Heart left ventricle (tissue), 16 donors: ENCODE data around the gene STARD3NL. TPM values are rescaled to one million over a fixed set of nuclear protein-coding genes. Genes with fewer than 3 reads are reported as not detected.
"Not testable (repeated sequence)": the region's sequence is repeated elsewhere in the genome, so short reads cannot be mapped to it uniquely, and the experiment has no call there.

Source experiments
- ATAC-seq, 4 donors: fragments of 200-7000 bp; cut with Tn5 transposase; one replicate each; pipeline ENCODE4 v1.9.1; 2020 to 2022; ENCODE audit warnings: moderate library complexity in 4 of 4, mild to moderate bottlenecking in 3 of 4, moderate number of reproducible peaks in 1 of 4
- DNase-seq, 5 donors: peaks; one replicate each; pipeline ENCODE4 v3.0.0-alpha.2; 2020
- H3K27ac ChIP-seq, 12 donors: fragments of 200-600 bp; sonication (generic) in 4 of 12; one replicate each; pipeline versions ENCODE4 v1.5.0 to v1.8.0; 2016 to 2022; ENCODE audit warnings: mild to moderate bottlenecking in 2 of 12
- H3K27me3 ChIP-seq, 9 donors: fragments of 200-600 bp; sonication (generic) in 2 of 9; one replicate each; pipeline versions ENCODE4 v1.5.1 to v1.8.0; 2016 to 2022; ENCODE audit warnings: mild to moderate bottlenecking in 3 of 9
- H3K36me3 ChIP-seq, 9 donors: fragments of 200-600 bp; sonication (generic) in 2 of 9; one replicate each; pipeline versions ENCODE4 v1.5.0 to v1.8.0; 2018 to 2022; ENCODE audit warnings: mild to moderate bottlenecking in 2 of 9
- H3K4me1 ChIP-seq, 12 donors: fragments of 200-600 bp; sonication (generic) in 4 of 12; one replicate each; pipeline versions ENCODE4 v1.5.0 to v1.8.0; 2016 to 2022; ENCODE audit warnings: mild to moderate bottlenecking in 3 of 12
- H3K4me3 ChIP-seq, 12 donors: fragments of 200-600 bp; sonication (generic) in 4 of 12; one replicate each; pipeline versions ENCODE4 v1.5.0 to v1.8.0; 2017 to 2022; ENCODE audit warnings: mild to moderate bottlenecking in 9 of 12, moderate library complexity in 4 of 12
- H3K9me3 ChIP-seq, 12 donors: fragments of 200-600 bp; sonication (generic) in 4 of 12; one replicate each; pipeline versions ENCODE4 v1.5.0 to v1.8.0; 2016 to 2022; ENCODE audit warnings: mild to moderate bottlenecking in 1 of 12
- CTCF ChIP-seq, 12 donors: fragments of 200-600 bp; sonication (generic) in 4 of 12; IDR thresholded peaks; one replicate each; pipeline versions ENCODE4 v1.5.0 to v1.8.0; 2018 to 2022; ENCODE audit warnings: antibody characterized with exemption in 12 of 12, mild to moderate bottlenecking in 5 of 12
- POLR2A ChIP-seq, 2 donors: fragments of 450-650 bp; IDR thresholded peaks; one replicate each; pipeline ENCODE4 v1.6.1; 2017; ENCODE audit warnings: antibody characterized with exemption in 2 of 2, mild to moderate bottlenecking in 2 of 2, moderate library complexity in 2 of 2
- WGBS, 4 donors: extraction: QIAGEN DNeasy Blood & Tissue Kit in 2 of 4; methylation state at CpG; one replicate each; pipeline versions ENCODE4 v1.1.5 to v1.1.7; 2013 to 2018; 5-methylcytosine and 5-hydroxymethylcytosine counted together
- intact Hi-C, 10 donors: fragments of 100-400 bp; cut with DNase I; formaldehyde crosslinking; loops; one replicate each; pipeline versions ENCODE4 v1.11.1 to v1.14.2; 2022
- polyA plus RNA-seq, 2 donors: library from polyadenylated mRNA; stranded (reverse); fragments of 200-250 nt; gene quantifications; one replicate each; pipeline ENCODE4 v1.2.3, GENCODE V29; 2013
- total RNA-seq, 9 donors: library from RNA; depleted of rRNA in 2 of 9; stranded (reverse); fragments of >200 nt in 2 of 9; fragmentation: NEBNext Ultra II Directional in 3 of 9; extraction: Animal tissue kit (Norgen Biotek cat#: 25700) in 3 of 9; gene quantifications; one replicate each; pipeline versions ENCODE4 v1.1.0 to v1.2.4, GENCODE V29; 2016 to 2023
- donor health status: ischemic (EF 13 %, LVEDD 7.1; RV severe dilation, severe dysfunction).
- donor health status: healthy with polysubstance abuse.
- donor health status: DM: no; HTN: yes; CAD: no.
- donor health status: DM: no; HTN: no; CAD: no.
- donor health status: ischemic (EF 25% LVEDD 6.9; RV normal size, moderate dysfunction).
- donor health status: ischemic (EF 25% LVEDD 5.7; RV mildly dilated, moderate dysfunction).
- donor health status: healthy.
- donor health status: DM: yes; HTN: yes; CAD: no.
- donor health status: ischemic (EF 35%, LVEDD 5.7; RV mildly dilated, moderate dysfunction).
- donor health status: nonischemic (EF 11% LVEDD 7.7; RV severe dilation, severe dysfunction).
- donor health status: DM: yes; HTN: yes; CAD: no.
- donor health status: PGD.
- donor health status: ischemic (EF 29% LVEDD 5.4; RV normal size, mild dysfunction).
- donor health status: nonischemic (EF 23%, LVEDD 6.1; RV moderate dilation, normal function).

Gene STARD3NL
- total and polyA plus RNA-seq, 11 donors: 10.3 to 37.6 (median 23.8) TPM

- 89 to 93% (median 91%) methylated on average over 6 of the region's 6 CpGs for WGBS, 4 donors
- H3K27ac ChIP-seq: no peak overlapping the region
- no peak for TF ChIP-seq POLR2A (IDR thresholded peaks at IDR 0.05)
- no peak for TF ChIP-seq CTCF (IDR thresholded peaks at IDR 0.05)
- no peaks in the 10 kb centered on the region for H3K9me3 ChIP-seq
- no peak for ATAC-seq
- H3K36me3 ChIP-seq: no peaks in the 10 kb centered on the region
- intact Hi-C loops: no loop called here
- no peak for DNase-seq
- H3K4me3 ChIP-seq: no peak overlapping the region
- peaks cover 0 to 8% (median 0%) of the 10 kb centered on the region in 12 donors for H3K4me1 ChIP-seq
- no peaks in the 10 kb centered on the region for H3K27me3 ChIP-seq
Observed at GRCh38 chr7:38242814-38243213, 64.8 kb downstream of the STARD3NL start.

- H3K36me3 ChIP-seq, ATAC-seq, intact Hi-C loops, H3K4me1 ChIP-seq, DNase-seq, H3K27me3 ChIP-seq, H3K9me3 ChIP-seq, H3K4me3 ChIP-seq: not testable (repeated sequence)
- WGBS, 4 donors: 67 to 80% (median 74%) methylated on average over 5 of the region's 5 CpGs
- H3K27ac ChIP-seq: peak overlapping the region in 1 of 12 donors; percentile 59
Observed at GRCh38 chr7:38243345-38243744, 65.3 kb downstream of the STARD3NL start.

GRCh38 chr7:38244516-38244915 lies 66.5 kb downstream of the STARD3NL start:
- no peaks in the 10 kb centered on the region for H3K9me3 ChIP-seq
- H3K27ac ChIP-seq: no peak overlapping the region
- DNase-seq (no peak), ATAC-seq (no peak)
- intact Hi-C loops: no loop called here
- TF ChIP-seq CTCF (IDR thresholded peaks at IDR 0.05): no peak
- TF ChIP-seq POLR2A (IDR thresholded peaks at IDR 0.05): no peak
- no peaks in the 10 kb centered on the region for H3K27me3 ChIP-seq
- H3K4me3 ChIP-seq: no peak overlapping the region
- peaks cover 0 to 8% (median 0%) of the 10 kb centered on the region in 12 donors for H3K4me1 ChIP-seq
- WGBS, 4 donors: 78 to 84% (median 80%) methylated on average over 14 of the region's 14 CpGs
- H3K36me3 ChIP-seq: no peaks in the 10 kb centered on the region

- H3K36me3 ChIP-seq: no peaks in the 10 kb centered on the region
- intact Hi-C loops: no loop called here
- DNase-seq (no peak), ATAC-seq (no peak)
- H3K4me1 ChIP-seq: peaks cover 0 to 8% (median 0%) of the 10 kb centered on the region in 12 donors
- H3K9me3 ChIP-seq: no peaks in the 10 kb centered on the region
- H3K27ac ChIP-seq: no peak overlapping the region
- H3K4me3 ChIP-seq: no peak overlapping the region
- WGBS, 4 donors: 61 to 86% (median 78%) methylated on average over 3 of the region's 3 CpGs
- TF ChIP-seq CTCF (IDR thresholded peaks at IDR 0.05) (no peak), POLR2A (IDR thresholded peaks at IDR 0.05) (no peak)
- no peaks in the 10 kb centered on the region for H3K27me3 ChIP-seq
Observed at GRCh38 chr7:38245409-38245977, 67.4 kb downstream of the STARD3NL start.

GRCh38 chr7:38248069-38248567 lies 70.1 kb downstream of the STARD3NL start:
- H3K27me3 ChIP-seq: no peaks in the 10 kb centered on the region
- H3K4me3 ChIP-seq: no peak overlapping the region
- TF ChIP-seq POLR2A (IDR thresholded peaks at IDR 0.05) (no peak), CTCF (IDR thresholded peaks at IDR 0.05) (no peak)
- no peaks in the 10 kb centered on the region for H3K36me3 ChIP-seq
- H3K27ac ChIP-seq: no peak overlapping the region
- peaks cover 0 to 7% (median 0%) of the 10 kb centered on the region in 12 donors for H3K4me1 ChIP-seq
- H3K9me3 ChIP-seq: no peaks in the 10 kb centered on the region
- intact Hi-C loops: no loop called here
- 84 to 95% (median 91%) methylated on average over 5 of the region's 5 CpGs for WGBS, 4 donors
- no peak for ATAC-seq
- no peak for DNase-seq

GRCh38 chr7:38249849-38250248 lies 71.8 kb downstream of the STARD3NL start:
- H3K27ac ChIP-seq, H3K9me3 ChIP-seq, H3K4me1 ChIP-seq, H3K4me3 ChIP-seq, H3K36me3 ChIP-seq, DNase-seq, ATAC-seq, intact Hi-C loops, H3K27me3 ChIP-seq: not testable (repeated sequence)
- WGBS, 4 donors: 68 to 79% (median 72%) methylated on average over 3 of the region's 3 CpGs
